Right lobe of liver (tissue), 4 donors: ENCODE results near the gene EHD3.

ENCODE experiments used
- POLR2A ChIP-seq: fragments of 450-650 bp; IDR thresholded peaks from one replicate; pipeline ENCODE4 v1.6.1; 2017; ENCODE audit warnings: antibody characterized with exemption, mild to moderate bottlenecking
- TF ChIP-seq, protein P1 (sequence below), 4 donors: fragments of 200-600 bp in 3 of 4; fragments of 450-650 bp in 1 of 4; IDR thresholded peaks; one replicate each; pipeline versions ENCODE4 v1.5.1 to v1.8.0; 2016 to 2022; ENCODE audit warnings: antibody characterized with exemption in 4 of 4, mild to moderate bottlenecking in 2 of 4
- donor health status: DM: no; HTN: no; CAD: no.
- donor health status: DM: no; HTN: no; CAD: no.
- donor health status: DM: no; HTN: yes; CAD: no.

DNA sequence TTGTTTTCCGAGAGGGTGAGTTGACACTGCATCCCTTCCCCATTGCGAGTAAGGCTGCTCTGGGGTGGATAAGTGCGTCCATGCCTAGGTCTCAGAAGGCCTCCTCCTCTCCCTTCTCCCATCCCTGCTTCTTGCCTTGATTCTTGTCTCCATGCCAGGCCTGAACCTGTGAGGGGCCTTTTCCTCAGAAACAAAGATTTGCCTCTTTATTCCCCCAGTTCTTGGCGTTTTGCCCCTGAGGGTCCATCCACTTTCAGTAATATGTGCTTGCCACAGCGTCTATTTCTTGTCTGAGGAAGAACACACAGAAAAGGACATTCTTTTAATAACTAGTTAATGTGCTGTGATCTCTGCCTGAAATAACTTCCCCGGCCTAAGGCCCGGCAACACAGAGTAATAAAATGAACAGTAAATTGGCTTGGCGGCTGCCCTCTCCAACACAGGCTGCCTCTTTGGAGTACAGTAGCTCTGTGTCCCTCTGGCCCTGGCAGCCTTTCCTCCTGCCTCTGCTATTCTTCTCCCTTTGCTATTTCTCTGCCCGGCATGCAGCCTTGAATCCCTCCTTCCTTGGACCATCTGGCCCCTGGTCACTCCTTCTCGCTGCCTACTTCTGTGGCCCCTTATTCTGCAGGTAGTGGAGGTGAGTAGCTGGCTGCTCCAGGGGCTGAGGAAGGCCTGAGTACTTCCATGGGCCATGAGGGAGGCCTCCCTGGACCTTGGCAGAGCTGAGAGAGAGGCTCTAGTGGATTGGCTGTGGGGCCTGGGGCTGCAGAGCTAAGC is 4.4 kb downstream of the EHD3 start:
- TF ChIP-seq, protein P1, sequence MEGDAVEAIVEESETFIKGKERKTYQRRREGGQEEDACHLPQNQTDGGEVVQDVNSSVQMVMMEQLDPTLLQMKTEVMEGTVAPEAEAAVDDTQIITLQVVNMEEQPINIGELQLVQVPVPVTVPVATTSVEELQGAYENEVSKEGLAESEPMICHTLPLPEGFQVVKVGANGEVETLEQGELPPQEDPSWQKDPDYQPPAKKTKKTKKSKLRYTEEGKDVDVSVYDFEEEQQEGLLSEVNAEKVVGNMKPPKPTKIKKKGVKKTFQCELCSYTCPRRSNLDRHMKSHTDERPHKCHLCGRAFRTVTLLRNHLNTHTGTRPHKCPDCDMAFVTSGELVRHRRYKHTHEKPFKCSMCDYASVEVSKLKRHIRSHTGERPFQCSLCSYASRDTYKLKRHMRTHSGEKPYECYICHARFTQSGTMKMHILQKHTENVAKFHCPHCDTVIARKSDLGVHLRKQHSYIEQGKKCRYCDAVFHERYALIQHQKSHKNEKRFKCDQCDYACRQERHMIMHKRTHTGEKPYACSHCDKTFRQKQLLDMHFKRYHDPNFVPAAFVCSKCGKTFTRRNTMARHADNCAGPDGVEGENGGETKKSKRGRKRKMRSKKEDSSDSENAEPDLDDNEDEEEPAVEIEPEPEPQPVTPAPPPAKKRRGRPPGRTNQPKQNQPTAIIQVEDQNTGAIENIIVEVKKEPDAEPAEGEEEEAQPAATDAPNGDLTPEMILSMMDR (IDR thresholded peaks at IDR 0.05): no peak
- TF ChIP-seq POLR2A: no peak
